Mammary epithelial cell (primary cell): ENCODE data around the gene POP4.

Experiments
- CTCF ChIP-seq, 2 donors: IDR thresholded peaks in 1 of 2; conservative IDR thresholded peaks in 1 of 2; 2 replicates each; pipeline ENCODE4 v1.5.1; 2011 to 2012; ENCODE audit warnings: inconsistent platforms in 2 of 2, low read length in 2 of 2, mild to moderate bottlenecking in 2 of 2, control low read depth in 1 of 2, low read depth in 1 of 2; ENCODE audit not compliant: insufficient read depth in 1 of 2; ENCODE audit errors: extremely low read depth in 1 of 2
- EZH2 ChIP-seq: IDR thresholded peaks from 2 replicates; pipeline ENCODE4 v1.6.1; 2012; ENCODE audit warnings: low read length, inconsistent platforms, borderline replicate concordance

- TF ChIP-seq EZH2 (no peak), CTCF (conservative IDR thresholded peaks at IDR 0.05 in 1 of 2, IDR thresholded peaks at IDR 0.05 in 1 of 2; ENCODE audit: extremely low read depth in 1 of 2, insufficient read depth in 1 of 2, low read depth in 1 of 2, low read length in 2 of 2) (no peak)
Observed at GRCh38 chr19:29563486-29564101, 42.5 kb upstream of the POP4 start.
